ENCODE measurements around the gene BPI. TPM values are rescaled to one million over a fixed set of nuclear protein-coding genes. Genes with fewer than 3 reads are reported as not detected.
A peak's percentile ranks its signal among the peaks of the same experiment; 100 is the strongest.
"Not testable (repeated sequence)": the region's sequence is repeated elsewhere in the genome, so short reads cannot be mapped to it uniquely, and the experiment has no call there.

Gene BPI
- total RNA-seq, 1 experiment from 2014 or later = not detected

GRCh38 chr20:38296433-38296832 lies 7.5 kb upstream of the BPI start:
- no peak for DNase-seq (ENCODE audit: low read depth, low spot score)
- in situ Hi-C loops (cut with HindIII; ENCODE audit: low pct_unique_long_range_greater_than_20kb, low sequenced_read_pairs) = no loop called here

DNA sequence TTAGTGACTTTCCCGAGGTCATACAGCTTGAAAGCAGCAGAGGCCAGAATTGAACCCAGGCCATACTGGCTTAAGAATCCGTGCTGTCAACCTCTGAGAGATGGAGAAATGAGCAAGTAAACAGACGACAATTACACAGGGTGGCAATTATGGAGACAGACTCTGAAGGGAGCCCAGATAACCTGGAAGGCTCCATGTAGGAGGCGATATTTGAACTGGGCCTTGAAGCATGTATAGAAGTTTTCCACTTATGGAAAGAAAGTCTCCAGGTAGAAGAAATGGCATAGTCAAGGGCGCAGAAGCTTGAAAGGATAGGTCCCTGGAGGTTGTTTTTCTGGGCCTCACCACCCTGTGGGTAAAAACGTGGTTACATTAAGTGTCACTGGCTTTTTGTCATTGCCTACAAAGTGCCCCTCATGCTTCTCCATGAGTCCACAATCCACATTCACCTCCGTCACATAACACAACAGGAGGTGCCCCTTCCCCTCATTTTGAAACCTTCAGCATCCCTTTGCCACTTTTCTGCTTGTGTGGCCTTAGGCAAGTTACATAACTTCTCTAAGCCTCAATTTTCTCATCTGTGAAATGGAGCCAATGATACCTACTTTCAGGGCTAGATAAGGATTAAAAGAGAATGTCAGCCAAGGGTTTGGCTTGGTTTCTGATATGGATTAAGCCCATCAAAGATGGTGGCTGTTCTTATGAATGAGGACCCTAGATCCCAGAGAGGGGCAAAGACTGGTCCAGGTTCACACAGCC lies 5.9 kb upstream of the BPI start:
- in situ Hi-C loops (cut with HindIII; ENCODE audit: low pct_unique_long_range_greater_than_20kb, low sequenced_read_pairs) = no loop called here
- no peak for DNase-seq (ENCODE audit: low read depth, low spot score)

GRCh38 chr20:38298768-38299288 lies 5.1 kb upstream of the BPI start:
- DNase-seq (ENCODE audit: low read depth, low spot score) = no peak
- in situ Hi-C loops (cut with HindIII; ENCODE audit: low pct_unique_long_range_greater_than_20kb, low sequenced_read_pairs) = no loop called here

DNA sequence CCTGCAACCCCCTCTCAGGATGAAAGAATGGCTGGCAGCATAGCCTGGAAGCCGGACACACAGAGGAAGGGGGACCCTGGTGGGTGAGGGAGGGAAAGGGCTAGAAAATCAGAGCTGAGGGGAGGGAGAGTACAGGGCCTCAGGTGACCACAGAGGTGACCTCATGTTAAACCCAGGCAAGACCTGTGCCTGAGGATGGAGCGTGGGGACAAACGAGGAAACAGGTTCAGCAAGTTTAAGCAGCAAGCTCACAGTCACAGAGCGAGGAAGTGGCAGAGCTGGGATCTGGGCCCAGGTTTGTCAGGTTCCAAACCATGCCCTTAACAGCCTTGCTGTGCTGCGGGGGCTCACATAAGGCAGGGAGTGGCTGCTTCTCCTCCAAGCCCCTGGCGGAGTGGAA lies 4.0 kb upstream of the BPI start:
- no peak for DNase-seq (ENCODE audit: low read depth, low spot score)
- in situ Hi-C loops (cut with HindIII; ENCODE audit: low pct_unique_long_range_greater_than_20kb, low sequenced_read_pairs) = no loop called here

- in situ Hi-C loops (cut with HindIII; ENCODE audit: low pct_unique_long_range_greater_than_20kb, low sequenced_read_pairs) = no loop called here
- DNase-seq (ENCODE audit: low read depth, low spot score) = no peak
These were observed 3.5 kb upstream of the BPI start for GRCh38 chr20:38300438-38300837.

DNA sequence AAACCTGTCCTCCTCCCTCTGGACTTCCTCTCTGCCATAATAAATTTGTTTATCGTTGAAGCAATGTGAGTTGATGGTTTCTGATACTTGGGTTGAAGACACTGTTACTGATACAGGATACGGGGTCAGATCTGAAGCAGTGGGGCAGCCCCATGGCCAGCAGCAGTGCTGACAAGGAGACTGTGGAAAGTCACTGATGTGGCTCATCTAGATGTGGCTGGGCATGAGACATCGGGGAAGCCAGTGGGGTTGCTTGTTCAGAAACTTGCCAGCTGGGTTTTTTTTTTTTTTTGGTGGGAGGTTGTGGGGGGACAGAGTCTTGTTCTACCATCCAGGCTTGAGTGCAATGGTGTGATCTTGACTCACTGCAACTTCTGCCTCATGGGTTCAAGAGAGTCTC lies 2.6 kb upstream of the BPI start:
- in situ Hi-C loops (cut with HindIII; ENCODE audit: low pct_unique_long_range_greater_than_20kb, low sequenced_read_pairs) = no loop called here
- no peak for DNase-seq (ENCODE audit: low read depth, low spot score)

DNA sequence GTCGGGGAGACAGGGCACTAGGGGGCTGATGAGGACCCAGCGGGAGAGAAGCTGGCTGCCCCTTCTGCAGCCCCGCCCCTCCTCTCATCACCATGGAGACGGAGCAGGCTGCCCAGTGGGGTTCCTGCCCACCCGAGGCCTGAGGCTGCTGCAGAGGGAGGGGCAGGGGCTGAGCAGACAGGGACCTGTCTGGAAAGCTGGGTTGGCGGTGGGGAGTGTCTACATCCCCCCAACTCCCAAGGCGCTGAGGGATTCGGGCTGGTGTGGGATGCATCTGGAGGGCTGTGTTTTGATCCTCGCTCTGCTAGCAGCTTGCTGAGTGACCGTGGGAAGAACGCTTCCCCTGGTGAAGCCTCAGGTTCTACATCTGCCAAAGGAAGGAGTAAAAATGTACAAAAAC lies 1.2 kb upstream of the BPI start:
- in situ Hi-C loops (cut with HindIII; ENCODE audit: low pct_unique_long_range_greater_than_20kb, low sequenced_read_pairs) = no loop called here
- no peak for DNase-seq (ENCODE audit: low read depth, low spot score)

DNA sequence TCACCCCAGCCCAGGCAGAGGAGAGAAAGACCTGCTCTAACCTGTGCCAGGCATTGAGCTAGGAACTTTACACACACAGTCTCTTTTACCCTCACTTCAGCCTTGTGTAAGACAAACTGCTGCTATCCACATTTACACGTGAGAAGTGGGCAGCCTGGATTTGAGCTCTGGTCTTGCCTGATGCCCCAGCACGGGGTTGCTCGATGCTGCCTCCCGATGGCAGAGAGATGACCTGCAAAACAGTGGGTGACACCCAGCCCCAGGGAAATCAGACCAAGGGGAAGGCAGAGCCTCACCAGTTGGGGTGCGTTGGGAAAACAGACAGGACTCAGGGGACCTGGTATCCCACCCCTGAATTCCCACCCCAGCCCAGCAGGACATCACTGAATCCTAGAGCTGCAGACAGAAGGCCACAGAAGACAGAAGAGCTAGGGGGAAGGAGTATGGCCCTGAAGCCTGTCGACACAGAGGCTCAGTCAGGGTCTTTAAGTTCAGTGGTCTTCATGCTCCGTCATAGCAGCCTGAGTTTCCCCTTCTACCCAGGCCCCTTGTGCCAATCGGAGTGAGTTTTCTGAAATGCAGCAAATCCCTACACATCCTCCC lies 990 bp downstream of the BPI start:
- in situ Hi-C loops (cut with HindIII; ENCODE audit: low pct_unique_long_range_greater_than_20kb, low sequenced_read_pairs) = no loop called here
- DNase-seq (ENCODE audit: low read depth, low spot score) = peak; percentile 61

GRCh38 chr20:38305541-38305940 lies 1.6 kb downstream of the BPI start:
- in situ Hi-C loops (cut with HindIII; ENCODE audit: low pct_unique_long_range_greater_than_20kb, low sequenced_read_pairs) = no loop called here
- DNase-seq (ENCODE audit: low read depth, low spot score) = no peak

DNA sequence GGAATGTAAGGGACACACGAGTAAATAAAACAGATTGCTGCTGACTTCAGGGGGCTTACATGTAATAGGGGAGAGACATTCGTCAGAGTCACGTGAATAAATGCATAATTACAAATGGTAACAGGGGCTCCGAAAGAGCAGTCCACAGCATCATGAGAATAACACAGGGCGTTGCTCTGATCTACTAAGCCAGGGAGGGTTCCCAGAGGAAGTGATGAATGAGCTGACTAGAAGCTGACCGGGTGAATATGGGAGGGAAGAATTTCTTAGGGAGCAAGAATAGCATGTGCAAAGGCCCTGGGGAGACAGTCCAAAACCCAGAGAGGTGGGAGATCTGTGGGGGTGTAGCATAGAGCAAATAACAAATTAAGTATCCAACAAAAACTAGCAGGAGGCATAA lies 2.4 kb downstream of the BPI start:
- no peak for DNase-seq (ENCODE audit: low read depth, low spot score)
- in situ Hi-C loops (cut with HindIII; ENCODE audit: low pct_unique_long_range_greater_than_20kb, low sequenced_read_pairs) = no loop called here

GRCh38 chr20:38307371-38308046 lies 3.6 kb downstream of the BPI start:
- in situ Hi-C loops (cut with HindIII; ENCODE audit: low pct_unique_long_range_greater_than_20kb, low sequenced_read_pairs) = no loop called here
- no peak for DNase-seq (ENCODE audit: low read depth, low spot score)

GRCh38 chr20:38308047-38308438 lies 4.1 kb downstream of the BPI start:
- DNase-seq (ENCODE audit: low read depth, low spot score) = no peak
- in situ Hi-C loops (cut with HindIII; ENCODE audit: low pct_unique_long_range_greater_than_20kb, low sequenced_read_pairs) = no loop called here

- no peak for DNase-seq (ENCODE audit: low read depth, low spot score)
- in situ Hi-C loops (cut with HindIII; ENCODE audit: low pct_unique_long_range_greater_than_20kb, low sequenced_read_pairs) = no loop called here
These were observed 4.5 kb downstream of the BPI start for GRCh38 chr20:38308447-38308846.

GRCh38 chr20:38311091-38311490 lies 7.1 kb downstream of the BPI start:
- DNase-seq (ENCODE audit: low read depth, low spot score) = no peak
- in situ Hi-C loops (cut with HindIII; ENCODE audit: low pct_unique_long_range_greater_than_20kb, low sequenced_read_pairs) = no loop called here

DNA sequence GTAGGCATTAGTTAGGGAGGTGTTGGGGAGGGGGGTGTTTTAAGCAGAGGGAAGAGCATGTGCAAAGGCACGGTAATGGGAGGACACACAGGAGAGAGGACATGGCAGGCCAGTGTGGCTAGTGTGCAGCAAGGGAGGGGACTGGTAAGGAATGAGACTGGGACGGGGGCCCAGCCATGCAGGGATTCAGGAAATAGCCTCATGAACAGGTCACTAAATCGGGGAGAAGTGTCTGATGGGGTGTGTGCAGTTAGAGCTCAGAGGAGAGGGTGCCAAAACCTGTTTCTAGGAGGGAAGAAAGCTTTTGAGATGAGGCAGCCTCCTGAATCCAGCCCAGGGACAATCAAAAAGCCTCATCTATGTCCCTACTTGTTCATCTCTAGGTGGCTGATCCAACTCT lies 7.5 kb downstream of the BPI start:
- DNase-seq (ENCODE audit: low read depth, low spot score) = no peak
- in situ Hi-C loops (cut with HindIII; ENCODE audit: low pct_unique_long_range_greater_than_20kb, low sequenced_read_pairs) = no loop called here

DNA sequence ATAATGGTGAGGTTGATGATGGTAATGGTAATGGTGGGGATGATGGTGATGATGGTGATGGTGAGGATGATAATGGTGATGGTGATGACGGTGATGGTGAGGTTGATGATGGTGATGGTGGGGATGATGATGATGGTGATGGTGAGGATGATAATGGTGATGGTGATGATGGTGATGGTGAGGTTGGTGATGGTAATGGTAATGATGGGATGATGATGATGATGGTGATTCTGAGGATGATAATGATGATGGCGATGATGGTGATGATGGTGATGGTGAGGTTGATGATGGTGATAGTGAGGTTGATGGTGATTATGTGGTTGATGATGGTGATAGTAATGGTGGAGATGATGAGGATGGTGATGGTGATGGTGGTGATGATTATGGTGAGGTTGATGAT lies 9.7 kb downstream of the BPI start:
- in situ Hi-C loops (cut with HindIII; ENCODE audit: low pct_unique_long_range_greater_than_20kb, low sequenced_read_pairs) = no loop called here
- no peak for DNase-seq (ENCODE audit: low read depth, low spot score)

DNA sequence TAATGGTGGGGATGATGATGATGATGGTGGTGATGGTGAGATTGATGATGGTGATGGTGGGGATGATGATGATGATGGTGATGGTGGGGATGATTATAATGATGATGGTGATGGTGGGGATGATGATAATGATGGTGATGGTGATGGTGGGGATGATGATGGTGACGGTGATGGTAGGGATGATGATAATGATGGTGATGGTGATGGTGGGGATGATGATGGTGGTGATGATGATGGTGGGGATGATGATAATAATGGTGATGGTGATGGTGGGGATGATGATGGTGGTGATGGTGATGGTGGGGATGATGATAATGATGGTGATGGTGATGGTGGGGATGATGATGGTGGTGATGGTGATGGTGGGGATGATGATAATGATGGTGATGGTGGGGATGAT lies 10.4 kb downstream of the BPI start:
- in situ Hi-C loops (cut with HindIII; ENCODE audit: low pct_unique_long_range_greater_than_20kb, low sequenced_read_pairs); DNase-seq (ENCODE audit: low read depth, low spot score): not testable (repeated sequence)

DNA sequence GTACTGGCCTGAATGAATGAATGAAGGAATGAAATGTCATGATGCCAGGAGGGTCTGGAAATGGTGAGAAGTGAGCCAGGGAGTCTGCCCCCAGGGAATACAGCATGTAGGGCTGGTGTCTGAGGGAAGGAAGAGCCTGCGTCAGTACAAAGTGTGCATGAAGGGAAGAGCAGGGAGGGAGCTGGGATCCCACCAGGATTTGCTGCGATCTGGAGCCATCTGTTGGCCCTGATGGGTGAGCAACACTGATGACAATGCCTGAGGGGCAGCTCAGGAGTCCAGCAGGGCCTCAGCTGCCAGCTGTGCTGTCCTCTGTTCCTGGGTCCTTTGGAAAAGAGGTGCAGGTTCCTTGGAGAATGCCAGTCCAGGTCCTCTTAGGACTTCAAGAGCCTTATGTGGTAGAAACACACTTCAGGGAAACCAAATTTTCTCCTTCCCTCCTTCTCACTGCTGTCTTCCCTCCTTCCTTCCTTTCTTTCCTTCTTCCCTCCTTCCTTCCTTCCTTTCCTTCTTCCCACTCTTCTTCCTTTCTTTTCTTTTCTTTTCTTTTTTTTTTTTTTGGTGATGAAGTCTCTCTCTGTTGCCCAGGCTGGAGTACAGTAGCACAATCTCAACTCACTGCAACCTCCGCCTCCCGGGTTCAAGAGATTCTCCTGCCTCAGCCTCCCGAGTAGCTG lies 11.5 kb downstream of the BPI start:
- DNase-seq (ENCODE audit: low read depth, low spot score) = no peak

More for the DNA sequence above, 11.5 kb downstream of the BPI start:
- in situ Hi-C loops (cut with HindIII; ENCODE audit: low pct_unique_long_range_greater_than_20kb, low sequenced_read_pairs) = no loop called here

All from SK-MEL-5 (cell line).